Measurements from ENCODE around the gene FOS. TPM values are rescaled to one million over a fixed set of nuclear protein-coding genes. Genes with fewer than 3 reads are reported as not detected.

The FOS gene
- total and polyA plus RNA-seq, 2 experiments from 2014 or later = 47.3 to 54.8 TPM

DNA sequence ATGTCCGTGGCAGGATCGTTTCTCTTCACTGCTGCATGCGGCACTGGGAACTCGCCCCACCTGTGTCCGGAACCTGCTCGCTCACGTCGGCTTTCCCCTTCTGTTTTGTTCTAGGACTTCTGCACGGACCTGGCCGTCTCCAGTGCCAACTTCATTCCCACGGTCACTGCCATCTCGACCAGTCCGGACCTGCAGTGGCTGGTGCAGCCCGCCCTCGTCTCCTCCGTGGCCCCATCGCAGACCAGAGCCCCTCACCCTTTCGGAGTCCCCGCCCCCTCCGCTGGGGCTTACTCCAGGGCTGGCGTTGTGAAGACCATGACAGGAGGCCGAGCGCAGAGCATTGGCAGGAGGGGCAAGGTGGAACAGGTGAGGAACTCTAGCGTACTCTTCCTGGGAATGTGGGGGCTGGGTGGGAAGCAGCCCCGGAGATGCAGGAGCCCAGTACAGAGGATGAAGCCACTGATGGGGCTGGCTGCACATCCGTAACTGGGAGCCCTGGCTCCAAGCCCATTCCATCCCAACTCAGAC is 1.2 kb downstream of the FOS start (continued):
- TF ChIP-seq REST (IDR thresholded peaks at IDR 0.05; ENCODE audit: unreplicated experiment) (no peak), ETS1 (IDR thresholded peaks at IDR 0.05) (no peak), EZH2phosphoT487 (IDR thresholded peaks at IDR 0.05; ENCODE audit: unreplicated experiment) (no peak), POLR2AphosphoS5 (IDR thresholded peaks at IDR 0.05; ENCODE audit: low read depth) (no peak), ZNF114 (CRISPR knock-in tag; IDR thresholded peaks at IDR 0.05) (no peak)
- TF ChIP-seq, protein P1, sequence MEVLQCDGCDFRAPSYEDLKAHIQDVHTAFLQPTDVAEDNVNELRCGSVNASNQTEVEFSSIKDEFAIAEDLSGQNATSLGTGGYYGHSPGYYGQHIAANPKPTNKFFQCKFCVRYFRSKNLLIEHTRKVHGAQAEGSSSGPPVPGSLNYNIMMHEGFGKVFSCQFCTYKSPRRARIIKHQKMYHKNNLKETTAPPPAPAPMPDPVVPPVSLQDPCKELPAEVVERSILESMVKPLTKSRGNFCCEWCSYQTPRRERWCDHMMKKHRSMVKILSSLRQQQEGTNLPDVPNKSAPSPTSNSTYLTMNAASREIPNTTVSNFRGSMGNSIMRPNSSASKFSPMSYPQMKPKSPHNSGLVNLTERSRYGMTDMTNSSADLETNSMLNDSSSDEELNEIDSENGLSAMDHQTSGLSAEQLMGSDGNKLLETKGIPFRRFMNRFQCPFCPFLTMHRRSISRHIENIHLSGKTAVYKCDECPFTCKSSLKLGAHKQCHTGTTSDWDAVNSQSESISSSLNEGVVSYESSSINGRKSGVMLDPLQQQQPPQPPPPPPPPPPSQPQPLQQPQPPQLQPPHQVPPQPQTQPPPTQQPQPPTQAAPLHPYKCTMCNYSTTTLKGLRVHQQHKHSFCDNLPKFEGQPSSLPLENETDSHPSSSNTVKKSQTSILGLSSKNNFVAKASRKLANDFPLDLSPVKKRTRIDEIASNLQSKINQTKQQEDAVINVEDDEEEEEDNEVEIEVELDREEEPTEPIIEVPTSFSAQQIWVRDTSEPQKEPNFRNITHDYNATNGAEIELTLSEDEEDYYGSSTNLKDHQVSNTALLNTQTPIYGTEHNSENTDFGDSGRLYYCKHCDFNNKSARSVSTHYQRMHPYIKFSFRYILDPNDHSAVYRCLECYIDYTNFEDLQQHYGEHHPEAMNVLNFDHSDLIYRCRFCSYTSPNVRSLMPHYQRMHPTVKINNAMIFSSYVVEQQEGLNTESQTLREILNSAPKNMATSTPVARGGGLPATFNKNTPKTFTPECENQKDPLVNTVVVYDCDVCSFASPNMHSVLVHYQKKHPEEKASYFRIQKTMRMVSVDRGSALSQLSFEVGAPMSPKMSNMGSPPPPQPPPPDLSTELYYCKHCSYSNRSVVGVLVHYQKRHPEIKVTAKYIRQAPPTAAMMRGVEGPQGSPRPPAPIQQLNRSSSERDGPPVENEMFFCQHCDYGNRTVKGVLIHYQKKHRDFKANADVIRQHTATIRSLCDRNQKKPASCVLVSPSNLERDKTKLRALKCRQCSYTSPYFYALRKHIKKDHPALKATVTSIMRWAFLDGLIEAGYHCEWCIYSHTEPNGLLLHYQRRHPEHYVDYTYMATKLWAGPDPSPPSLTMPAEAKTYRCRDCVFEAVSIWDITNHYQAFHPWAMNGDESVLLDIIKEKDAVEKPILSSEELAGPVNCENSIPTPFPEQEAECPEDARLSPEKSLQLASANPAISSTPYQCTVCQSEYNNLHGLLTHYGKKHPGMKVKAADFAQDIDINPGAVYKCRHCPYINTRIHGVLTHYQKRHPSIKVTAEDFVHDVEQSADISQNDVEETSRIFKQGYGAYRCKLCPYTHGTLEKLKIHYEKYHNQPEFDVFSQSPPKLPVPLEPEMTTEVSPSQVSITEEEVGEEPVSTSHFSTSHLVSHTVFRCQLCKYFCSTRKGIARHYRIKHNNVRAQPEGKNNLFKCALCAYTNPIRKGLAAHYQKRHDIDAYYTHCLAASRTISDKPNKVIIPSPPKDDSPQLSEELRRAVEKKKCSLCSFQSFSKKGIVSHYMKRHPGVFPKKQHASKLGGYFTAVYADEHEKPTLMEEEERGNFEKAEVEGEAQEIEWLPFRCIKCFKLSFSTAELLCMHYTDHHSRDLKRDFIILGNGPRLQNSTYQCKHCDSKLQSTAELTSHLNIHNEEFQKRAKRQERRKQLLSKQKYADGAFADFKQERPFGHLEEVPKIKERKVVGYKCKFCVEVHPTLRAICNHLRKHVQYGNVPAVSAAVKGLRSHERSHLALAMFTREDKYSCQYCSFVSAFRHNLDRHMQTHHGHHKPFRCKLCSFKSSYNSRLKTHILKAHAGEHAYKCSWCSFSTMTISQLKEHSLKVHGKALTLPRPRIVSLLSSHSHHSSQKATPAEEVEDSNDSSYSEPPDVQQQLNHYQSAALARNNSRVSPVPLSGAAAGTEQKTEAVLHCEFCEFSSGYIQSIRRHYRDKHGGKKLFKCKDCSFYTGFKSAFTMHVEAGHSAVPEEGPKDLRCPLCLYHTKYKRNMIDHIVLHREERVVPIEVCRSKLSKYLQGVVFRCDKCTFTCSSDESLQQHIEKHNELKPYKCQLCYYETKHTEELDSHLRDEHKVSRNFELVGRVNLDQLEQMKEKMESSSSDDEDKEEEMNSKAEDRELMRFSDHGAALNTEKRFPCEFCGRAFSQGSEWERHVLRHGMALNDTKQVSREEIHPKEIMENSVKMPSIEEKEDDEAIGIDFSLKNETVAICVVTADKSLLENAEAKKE (CRISPR knock-in tag; IDR thresholded peaks at IDR 0.05) = no peak

All from GM23338 (cell line).